GM10847 (cell line): ENCODE data around the gene STIM1.

Source experiments
- POLR2A ChIP-seq: IDR thresholded peaks from 2 replicates; pipeline ENCODE4 v1.6.1; 2011; ENCODE audit not compliant: insufficient read length; ENCODE audit errors: extremely low read depth

Gene STIM1

DNA sequence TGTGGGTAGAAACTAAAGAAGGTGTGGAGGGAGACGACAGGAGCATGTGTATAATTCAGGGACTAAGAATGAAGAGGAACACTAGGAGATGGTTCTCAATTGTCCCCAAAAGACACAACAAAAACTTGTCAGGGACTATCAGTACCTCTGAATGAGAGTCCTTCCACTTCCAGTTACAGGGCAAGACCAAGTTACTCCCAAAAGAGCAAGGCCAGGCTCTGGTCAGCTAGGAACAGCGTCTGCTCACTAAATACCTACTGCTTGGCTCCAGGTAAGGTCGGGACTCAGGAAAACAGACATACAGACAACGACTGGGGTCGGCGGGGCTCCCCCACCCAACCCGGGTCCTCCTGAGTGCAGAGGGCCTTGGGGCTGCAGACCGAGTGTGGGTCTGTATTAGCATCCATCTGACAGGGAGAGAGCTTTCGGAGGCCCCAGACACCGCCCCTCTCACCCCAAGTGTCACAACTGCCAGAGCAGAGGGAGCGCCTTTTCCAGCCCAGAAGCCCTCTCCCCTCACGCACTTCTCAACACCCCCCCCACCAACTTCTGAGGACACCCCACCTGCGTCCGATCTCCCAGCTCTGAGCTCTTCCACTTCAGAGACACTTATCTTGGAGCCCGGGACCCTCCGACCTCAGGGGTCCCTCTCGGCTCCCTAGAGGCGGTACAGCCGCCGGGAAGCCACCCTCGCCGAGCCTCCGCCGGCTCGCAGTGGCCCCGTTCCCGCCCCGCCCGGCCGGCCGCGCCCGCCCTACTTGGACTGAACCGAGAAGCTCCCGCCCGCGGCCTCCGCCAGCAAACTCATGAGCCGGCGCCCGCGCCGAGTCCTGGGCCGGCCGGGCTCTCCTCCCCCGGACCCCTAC, 15.2 kb upstream of the STIM1 start:
- no peak for TF ChIP-seq POLR2A

- peak; percentile 62 for TF ChIP-seq POLR2A
These were observed 14.5 kb upstream of the STIM1 start, which contains the start of gene RHOG for GRCh38 chr11:3840870-3841425. Gene RHOG, minus strand, starts transcription at chr11:3840959. Its CDS starts 12,821 bp downstream, at chr11:3828138.

GRCh38 chr11:3841426-3842350, 13.8 kb upstream of the STIM1 start:
- peak; percentile 34 for TF ChIP-seq POLR2A

GRCh38 chr11:3843326-3843725, 12.1 kb upstream of the STIM1 start:
- no peak for TF ChIP-seq POLR2A

- no peak for TF ChIP-seq POLR2A
These were observed 10.2 kb upstream of the STIM1 start for GRCh38 chr11:3845246-3845645.

GRCh38 chr11:3845670-3846069, 9.8 kb upstream of the STIM1 start:
- no peak for TF ChIP-seq POLR2A

DNA sequence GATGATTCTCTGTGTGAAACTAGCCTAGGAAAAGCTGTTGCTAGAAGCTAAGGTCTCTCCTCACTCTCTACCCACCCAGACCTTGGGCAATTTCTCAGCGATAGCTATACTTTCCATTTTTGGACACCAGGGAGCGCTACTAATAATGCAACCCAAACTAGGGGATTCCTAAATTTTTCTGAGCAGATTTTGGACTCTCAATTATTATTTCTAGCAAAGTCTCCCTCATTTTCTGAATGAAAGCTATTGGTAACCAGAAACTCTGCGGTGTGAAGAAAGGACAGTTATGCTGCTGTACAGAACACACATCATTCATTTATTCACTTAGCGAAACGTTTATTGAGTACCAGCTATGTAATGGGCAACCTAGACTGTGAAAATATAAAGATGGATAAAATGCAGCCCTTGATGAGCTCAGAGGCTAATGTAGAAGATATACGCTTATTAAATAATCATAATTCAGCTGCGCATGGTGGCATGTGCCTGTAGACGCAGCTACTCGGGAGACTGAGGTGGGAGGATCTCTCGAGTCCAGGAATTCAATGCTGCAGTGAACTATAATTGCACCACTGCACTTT, 6.1 kb upstream of the STIM1 start:
- TF ChIP-seq POLR2A, result no peak

GRCh38 chr11:3853545-3853842, 2.0 kb upstream of the STIM1 start:
- no peak for TF ChIP-seq POLR2A

GRCh38 chr11:3853899-3854659, 1.4 kb upstream of the STIM1 start:
- peak; percentile 26 for TF ChIP-seq POLR2A

- TF ChIP-seq POLR2A, result no peak
These were observed 846 bp upstream of the STIM1 start for GRCh38 chr11:3854660-3854976.

DNA sequence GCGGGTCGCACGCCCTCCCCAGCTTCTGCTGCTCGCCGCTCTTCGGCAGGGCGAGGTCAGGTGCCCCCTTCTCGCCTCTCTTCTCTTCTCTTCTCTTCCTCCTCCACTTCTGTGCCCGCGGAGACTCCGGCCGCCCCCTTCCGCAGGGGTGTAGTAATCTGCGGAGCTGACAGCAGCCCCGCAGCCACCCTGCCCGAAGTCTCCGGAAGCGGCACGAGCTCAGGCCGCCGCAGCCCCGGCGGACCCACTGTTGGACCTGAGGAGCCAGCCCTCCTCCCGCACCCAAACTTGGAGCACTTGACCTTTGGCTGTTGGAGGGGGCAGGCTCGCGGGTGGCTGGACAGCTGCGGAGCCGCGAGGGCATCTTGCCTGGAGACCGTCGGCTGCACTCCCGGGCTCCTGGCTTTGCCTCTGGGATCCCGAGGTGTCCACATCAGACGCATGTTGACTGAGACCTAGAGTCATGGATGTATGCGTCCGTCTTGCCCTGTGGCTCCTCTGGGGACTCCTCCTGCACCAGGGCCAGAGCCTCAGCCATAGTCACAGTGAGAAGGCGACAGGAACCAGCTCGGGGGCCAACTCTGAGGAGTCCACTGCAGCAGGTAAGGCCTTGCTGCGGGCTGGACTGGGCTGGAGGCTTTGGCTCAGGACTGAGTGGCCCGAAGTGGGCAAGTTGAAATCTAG, 486 bp downstream of the STIM1 start:
- no peak for TF ChIP-seq POLR2A

DNA sequence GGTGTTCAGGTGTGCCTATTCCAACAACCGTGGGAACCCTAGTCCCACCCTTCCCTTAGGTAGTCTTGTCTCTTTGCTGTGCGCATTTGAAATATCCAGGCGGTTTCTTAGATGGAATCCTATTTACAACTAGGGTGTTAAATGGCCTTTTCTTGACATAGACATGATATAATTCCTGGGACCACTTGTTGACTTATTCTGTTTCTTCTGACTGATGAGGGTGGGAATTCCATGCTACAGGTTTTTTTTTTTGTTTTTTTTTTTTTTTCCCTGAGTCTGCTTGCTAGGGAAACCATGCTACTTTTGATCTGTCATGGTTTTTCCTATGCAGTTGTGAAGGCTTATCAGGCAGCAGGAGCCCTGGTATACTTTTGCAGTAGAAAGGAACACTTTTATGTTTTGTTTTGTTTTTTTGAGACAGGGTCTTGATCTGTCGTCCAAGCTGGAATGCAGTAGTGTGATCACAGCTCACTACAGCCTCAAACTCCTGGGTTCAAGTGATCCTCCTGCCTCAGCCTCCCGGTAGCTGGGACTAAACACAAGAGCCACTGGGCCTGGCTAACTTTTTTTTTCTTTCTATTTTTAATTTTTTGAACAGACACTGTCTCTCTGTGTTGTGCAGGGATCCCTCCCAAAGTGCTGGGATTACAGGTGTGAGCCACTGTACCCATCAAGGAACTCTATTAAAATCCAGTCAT, 1.5 kb downstream of the STIM1 start:
- no peak for TF ChIP-seq POLR2A

DNA sequence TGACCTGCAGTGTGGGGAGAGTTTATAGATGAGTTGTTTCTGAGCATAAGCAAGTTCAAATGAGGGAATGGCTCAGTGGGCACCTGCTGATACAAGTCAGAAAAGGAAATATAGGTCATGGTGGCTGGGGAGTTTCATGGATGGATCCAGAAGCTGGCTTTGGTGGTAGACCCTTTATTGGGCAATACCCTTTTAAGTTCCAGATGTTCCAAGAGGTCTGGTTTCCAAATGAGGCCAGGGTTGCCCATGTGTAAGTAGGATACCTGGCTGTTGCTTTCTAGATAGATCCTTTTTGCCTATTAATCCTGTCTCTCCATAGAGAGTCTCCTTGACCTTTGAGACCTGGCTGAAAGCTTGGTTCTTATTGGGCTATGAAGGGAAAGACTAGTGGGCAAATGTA, 2.2 kb downstream of the STIM1 start:
- no peak for TF ChIP-seq POLR2A
